GM19238 (cell line): ENCODE data around the gene SLC43A1.

ENCODE experiments used
- DNase-seq: peaks from one replicate; pipeline ENCODE4 v3.0.0; 2011; ENCODE audit warnings: low spot score; ENCODE audit not compliant: insufficient read length

SLC43A1 gene

GRCh38 chr11:57479911-57480310, 35.6 kb downstream of the SLC43A1 start:
- no peak for DNase-seq

GRCh38 chr11:57479021-57479663, 36.4 kb downstream of the SLC43A1 start:
- DNase-seq = no peak

- no peak for DNase-seq
These were observed 37.9 kb downstream of the SLC43A1 start for GRCh38 chr11:57477507-57478189.

GRCh38 chr11:57476757-57477506, 38.6 kb downstream of the SLC43A1 start:
- no peak for DNase-seq

- DNase-seq = no peak
These were observed 39.3 kb downstream of the SLC43A1 start for GRCh38 chr11:57476047-57476756.

GRCh38 chr11:57475671-57476046, 39.8 kb downstream of the SLC43A1 start:
- DNase-seq = no peak

GRCh38 chr11:57475191-57475590, 40.3 kb downstream of the SLC43A1 start:
- DNase-seq = no peak

- no peak for DNase-seq
These were observed 40.7 kb downstream of the SLC43A1 start for GRCh38 chr11:57474803-57475115.

GRCh38 chr11:57474017-57474802, 41.3 kb downstream of the SLC43A1 start:
- no peak for DNase-seq

- DNase-seq = no peak
These were observed 42.1 kb downstream of the SLC43A1 start for GRCh38 chr11:57473285-57473841.

- DNase-seq = no peak
These were observed 44.0 kb downstream of the SLC43A1 start for GRCh38 chr11:57471496-57471895.

GRCh38 chr11:57469268-57469667, 46.2 kb downstream of the SLC43A1 start:
- no peak for DNase-seq

- no peak for DNase-seq
These were observed 47.2 kb downstream of the SLC43A1 start for GRCh38 chr11:57468276-57468675.

GRCh38 chr11:57467508-57468157, 47.9 kb downstream of the SLC43A1 start:
- no peak for DNase-seq

GRCh38 chr11:57466680-57467079, 48.8 kb downstream of the SLC43A1 start:
- no peak for DNase-seq

GRCh38 chr11:57464539-57465181, 50.8 kb downstream of the SLC43A1 start:
- no peak for DNase-seq

GRCh38 chr11:57463671-57464538, 51.6 kb downstream of the SLC43A1 start:
- no peak for DNase-seq

- no peak for DNase-seq
These were observed 52.9 kb downstream of the SLC43A1 start for GRCh38 chr11:57462597-57462996.
